PC-3 (cell line): Measurements from ENCODE around the gene NOL9. TPM values are rescaled to one million over a fixed set of nuclear protein-coding genes. Genes with fewer than 3 reads are reported as not detected.
A peak's percentile ranks its signal among the peaks of the same experiment; 100 is the strongest.

Experiments
- ATAC-seq: fragments of 200-7000 bp; cut with Tn5 transposase; 2 replicates; pipeline ENCODE4 v1.9.1; 2020; ENCODE audit warnings: mild to moderate bottlenecking, moderate library complexity
- BruUV-seq: library from RNA; stranded (reverse); fragments of 400-500 nt; replicated peaks from 2 replicates; lab custom pipeline; 2021; lab: Mats Ljungman, UMichigan
- CTCF ChIA-PET: fragments of 300-600 bp; sonication (Branson Sonifier 250); formaldehyde crosslinking; loops from one replicate; lab custom pipeline; 2022; ENCODE audit warnings: antibody characterized with exemption; lab: Charles Lee
- POLR2A ChIA-PET: fragments of 300-600 bp; sonication (Branson Sonifier 250); formaldehyde crosslinking; loops from one replicate; lab custom pipeline; 2022; ENCODE audit warnings: antibody characterized with exemption; ENCODE audit not compliant: unreplicated experiment; lab: Charles Lee
- DNase-seq: peaks from one replicate; pipeline ENCODE4 v3.0.0-alpha.2; 2015
- H2AFZ ChIP-seq: fragments of 300-600 bp; sonication (generic); 2 replicates; pipeline ENCODE4 v1.6.0; 2016; ENCODE audit warnings: antibody characterized with exemption, low read length
- H3F3A ChIP-seq: fragments of 300-600 bp; sonication (generic); one replicate; pipeline ENCODE4 v1.6.0; 2017; ENCODE audit warnings: antibody characterized with exemption, low read length, control low read depth, mild to moderate bottlenecking; ENCODE audit not compliant: unreplicated experiment
- H3K27ac ChIP-seq: fragments of 300-600 bp; sonication (generic); 2 replicates; pipeline ENCODE4 v1.5.1; 2016; ENCODE audit warnings: mild to moderate bottlenecking, low read length
- H3K27me3 ChIP-seq: fragments of 300-600 bp; sonication (generic); 2 replicates; pipeline ENCODE4 v1.6.1; 2016; ENCODE audit warnings: low read length, mixed read lengths
- H3K36me3 ChIP-seq: fragments of 300-600 bp; sonication (generic); 2 replicates; pipeline ENCODE4 v1.6.1; 2016; ENCODE audit warnings: low read depth, mixed run types, low read length, mixed read lengths
- H3K4me1 ChIP-seq: fragments of 300-600 bp; sonication (generic); 2 replicates; pipeline ENCODE4 v1.5.1; 2016; ENCODE audit warnings: low read length; ENCODE audit not compliant: insufficient read depth
- H3K4me2 ChIP-seq: fragments of 300-600 bp; sonication (generic); 2 replicates; pipeline ENCODE4 v1.6.0; 2016; ENCODE audit warnings: low read length
- H3K4me3 ChIP-seq: fragments of 300-600 bp; sonication (generic); 2 replicates; pipeline ENCODE4 v1.5.1; 2016; ENCODE audit warnings: mild to moderate bottlenecking, low read length, mixed read lengths
- H3K79me2 ChIP-seq: fragments of 300-600 bp; sonication (generic); 2 replicates; pipeline ENCODE4 v1.6.1; 2017; ENCODE audit warnings: low read length, mixed read lengths
- H3K9ac ChIP-seq: fragments of 300-600 bp; sonication (generic); 2 replicates; pipeline ENCODE4 v1.6.0; 2016; ENCODE audit warnings: mild to moderate bottlenecking, low read length
- H3K9me2 ChIP-seq: fragments of 300-600 bp; sonication (generic); replicated peaks from 2 replicates; pipeline ENCODE4 v1.6.1; 2016; ENCODE audit warnings: mixed run types, low read length, mixed read lengths
- H3K9me3 ChIP-seq: fragments of 300-600 bp; sonication (generic); 2 replicates; pipeline ENCODE4 v1.6.1; 2016; ENCODE audit warnings: low read length, mixed read lengths
- H4K20me1 ChIP-seq: fragments of 300-600 bp; sonication (generic); 2 replicates; pipeline ENCODE4 v1.6.1; 2016; ENCODE audit warnings: low read length, mixed read lengths
- EZH2 ChIP-seq: fragments of 300-600 bp; sonication (generic); IDR thresholded peaks from one replicate; pipeline ENCODE4 v1.6.1; 2017; ENCODE audit warnings: antibody characterized with exemption, mild to moderate bottlenecking, low read length; ENCODE audit not compliant: unreplicated experiment
- EZH2phosphoT487 ChIP-seq: fragments of 300-600 bp; sonication (generic); IDR thresholded peaks from 2 replicates; pipeline ENCODE4 v1.6.1; 2018; ENCODE audit warnings: mild to moderate bottlenecking, antibody characterized with exemption, low read length, borderline replicate concordance
- intact Hi-C: fragments of 100-400 bp; cut with micrococcal nuclease; formaldehyde crosslinking; loops from 2 replicates; pipeline ENCODE4 v1.9.0; 2023
- total RNA-seq: library from RNA; depleted of rRNA; stranded (reverse); fragments of >200 nt; gene quantifications from 2 replicates; pipeline ENCODE4 v1.2.3, GENCODE V29; 2014
- TF ChIP-seq, protein P1 (sequence below): fragments of 300-600 bp; sonication (generic); conservative IDR thresholded peaks from 2 replicates; pipeline ENCODE4 v1.5.1; 2017; ENCODE audit warnings: antibody characterized with exemption, low read depth, mild to moderate bottlenecking, low read length

Gene NOL9
- total RNA-seq, 1 experiment from 2014 or later, result 79.1 TPM

DNA sequence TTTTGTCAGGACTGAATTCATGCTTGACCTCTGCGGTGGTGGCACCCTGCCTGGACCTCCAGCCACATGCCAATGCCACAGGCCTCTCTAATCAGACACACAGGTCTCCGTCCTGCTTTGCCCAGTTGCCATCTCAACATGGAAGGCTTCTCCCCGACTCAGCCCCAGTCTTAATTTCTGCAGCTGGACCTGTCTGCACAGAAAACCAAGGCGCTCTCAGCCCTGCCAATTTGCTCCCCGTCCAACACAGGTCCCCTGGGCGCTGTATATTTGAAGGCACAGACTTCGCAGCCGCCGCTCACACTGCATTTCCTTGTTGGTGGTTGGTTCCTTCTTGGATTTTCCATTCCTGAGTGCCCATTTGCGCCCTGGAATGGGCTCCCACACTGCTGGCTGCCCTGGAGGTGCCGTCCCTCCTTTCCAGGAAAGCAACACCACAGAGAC, 34.8 kb downstream of the NOL9 start:
- H3K27ac ChIP-seq, result no peak overlapping the region
- no peak overlapping the region for H2AFZ ChIP-seq
- no TSS peak for BruUV-seq
- H3K27me3 ChIP-seq, result no peaks in the 10 kb centered on the region
- H3K9me3 ChIP-seq, result no peaks in the 10 kb centered on the region
- no peaks in the 10 kb centered on the region for H3K79me2 ChIP-seq
- no peak overlapping the region for H3K4me2 ChIP-seq
- no peaks in the 10 kb centered on the region for H3K9me2 ChIP-seq
- no peaks in the 10 kb centered on the region; the same call in 1 of the 2 replicates for H3K36me3 ChIP-seq
- DNase-seq (no peak), ATAC-seq (no peak)
- intact Hi-C loops, result no loop called here
- no peak overlapping the region for H3K9ac ChIP-seq
- ChIA-PET CTCF (no interaction called here), POLR2A (no interaction called here)
- H3F3A ChIP-seq, result no peaks in the 10 kb centered on the region
- peaks cover 13% of the 10 kb centered on the region; the same call in 1 of the 2 replicates for H3K4me1 ChIP-seq
- TF ChIP-seq EZH2phosphoT487, result no peak
- TF ChIP-seq, protein P1, sequence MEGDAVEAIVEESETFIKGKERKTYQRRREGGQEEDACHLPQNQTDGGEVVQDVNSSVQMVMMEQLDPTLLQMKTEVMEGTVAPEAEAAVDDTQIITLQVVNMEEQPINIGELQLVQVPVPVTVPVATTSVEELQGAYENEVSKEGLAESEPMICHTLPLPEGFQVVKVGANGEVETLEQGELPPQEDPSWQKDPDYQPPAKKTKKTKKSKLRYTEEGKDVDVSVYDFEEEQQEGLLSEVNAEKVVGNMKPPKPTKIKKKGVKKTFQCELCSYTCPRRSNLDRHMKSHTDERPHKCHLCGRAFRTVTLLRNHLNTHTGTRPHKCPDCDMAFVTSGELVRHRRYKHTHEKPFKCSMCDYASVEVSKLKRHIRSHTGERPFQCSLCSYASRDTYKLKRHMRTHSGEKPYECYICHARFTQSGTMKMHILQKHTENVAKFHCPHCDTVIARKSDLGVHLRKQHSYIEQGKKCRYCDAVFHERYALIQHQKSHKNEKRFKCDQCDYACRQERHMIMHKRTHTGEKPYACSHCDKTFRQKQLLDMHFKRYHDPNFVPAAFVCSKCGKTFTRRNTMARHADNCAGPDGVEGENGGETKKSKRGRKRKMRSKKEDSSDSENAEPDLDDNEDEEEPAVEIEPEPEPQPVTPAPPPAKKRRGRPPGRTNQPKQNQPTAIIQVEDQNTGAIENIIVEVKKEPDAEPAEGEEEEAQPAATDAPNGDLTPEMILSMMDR, result no peak
- no peak overlapping the region for H3K4me3 ChIP-seq
- H4K20me1 ChIP-seq, result no peaks in the 10 kb centered on the region

DNA sequence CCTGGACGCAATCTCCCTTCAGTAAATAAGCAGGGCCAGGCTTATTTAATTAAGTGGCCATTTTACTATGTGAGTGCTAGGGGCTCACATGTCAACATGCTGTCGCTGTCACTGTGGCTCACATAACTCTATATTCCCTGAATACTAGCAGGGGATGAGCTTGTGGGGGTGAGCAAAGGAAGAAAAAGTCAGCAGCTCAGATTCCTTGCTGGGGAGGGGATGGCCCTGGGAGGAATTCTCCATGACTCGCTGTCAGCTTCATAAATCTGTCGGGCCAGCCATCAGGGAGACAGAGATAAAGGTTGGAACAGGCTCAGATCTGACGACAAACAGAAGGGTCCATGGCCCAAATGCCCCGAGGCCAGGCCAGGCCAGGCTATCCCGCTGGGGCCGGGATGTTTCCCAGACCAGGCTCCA, 36.9 kb downstream of the NOL9 start:
- CTCF ChIA-PET, result interaction anchor here (1.0 kb wide), 1 partner anchor 19 kb away, joined by 4 read pairs; no protein-coding TSS in a partner anchor
- TF ChIP-seq EZH2 (no peak), EZH2phosphoT487 (no peak)
- TF ChIP-seq, protein P1, result no peak
- no peak overlapping the region for H3K27ac ChIP-seq
- no peak overlapping the region for H3K4me3 ChIP-seq
- no peaks in the 10 kb centered on the region for H3K9me2 ChIP-seq
- peaks cover 13% of the 10 kb centered on the region; the same call in 1 of the 2 replicates for H3K4me1 ChIP-seq
- H3K79me2 ChIP-seq, result no peaks in the 10 kb centered on the region
- no peaks in the 10 kb centered on the region for H3F3A ChIP-seq
- 0 out of 2 replicates have a peak overlapping the region, but pooled peaks have one; percentile 10 for H3K4me2 ChIP-seq
- H2AFZ ChIP-seq, result 0 out of 2 replicates have a peak overlapping the region, but pooled peaks have one; percentile 29
- H3K36me3 ChIP-seq, result no peaks in the 10 kb centered on the region
- peak; percentile 40; the same call in 1 of the 2 replicates for ATAC-seq
- no TSS peak for BruUV-seq
- intact Hi-C loops, result no loop called here
- POLR2A ChIA-PET, result interaction anchor here (0.6 kb wide), 2 partner anchors 29 to 163 kb away, joined by 4 to 5 read pairs; no protein-coding TSS in a partner anchor
- H3K9me3 ChIP-seq, result no peaks in the 10 kb centered on the region
- H3K27me3 ChIP-seq, result no peaks in the 10 kb centered on the region
- peak; percentile 69 for DNase-seq
- no peak overlapping the region for H3K9ac ChIP-seq
- H4K20me1 ChIP-seq, result no peaks in the 10 kb centered on the region

DNA sequence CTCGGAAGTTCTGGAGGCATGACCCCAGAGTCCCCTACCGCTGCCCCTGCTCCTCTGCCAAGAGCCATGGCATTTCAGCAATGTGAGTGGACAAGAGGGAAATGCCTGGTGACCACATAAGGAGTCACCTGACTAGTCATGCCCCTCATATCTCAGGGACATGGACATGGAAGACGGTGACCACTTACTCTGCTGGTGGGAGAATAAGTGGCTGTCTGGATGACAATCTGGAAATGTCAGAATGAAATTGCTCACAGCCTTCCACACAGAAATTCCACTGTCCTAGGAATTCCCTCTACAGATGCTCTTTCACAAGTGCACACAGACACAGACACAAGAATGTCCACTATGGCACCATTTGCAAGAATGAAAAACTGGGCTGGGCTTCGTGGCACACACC, 38.5 kb downstream of the NOL9 start:
- no TSS peak for BruUV-seq
- intact Hi-C loops, result no loop called here
- Histone ChIP-seq H2AFZ (no peak overlapping the region), H4K20me1 (no peaks in the 10 kb centered on the region), H3K4me3 (no peak overlapping the region), H3K4me2 (no peak overlapping the region), H3K9me3 (no peaks in the 10 kb centered on the region), H3F3A (no peaks in the 10 kb centered on the region), H3K9ac (no peak overlapping the region), H3K36me3 (no peaks in the 10 kb centered on the region), H3K27me3 (no peaks in the 10 kb centered on the region), H3K27ac (no peak overlapping the region), H3K4me1 (peaks cover 6% of the 10 kb centered on the region; the same call in 1 of the 2 replicates), H3K79me2 (no peaks in the 10 kb centered on the region), H3K9me2 (no peaks in the 10 kb centered on the region)
- DNase-seq (no peak), ATAC-seq (no peak)
- ChIA-PET CTCF (no interaction called here), POLR2A (no interaction called here)
- TF ChIP-seq EZH2phosphoT487 (no peak), EZH2 (no peak)
- TF ChIP-seq, protein P1, result no peak
